ENCODE results near the gene DIP2C.

- TF ChIP-seq CTCF (IDR thresholded peaks at IDR 0.05): no peak
- TF ChIP-seq EZH2 (IDR thresholded peaks at IDR 0.05): no peak
Observed at GRCh38 chr10:668786-669485, 20.5 kb downstream of the DIP2C start.

All from neural progenitor cell (in vitro differentiated cells).